GM12878 (cell line): ENCODE results near the gene IRF2BPL. TPM values are rescaled to one million over a fixed set of nuclear protein-coding genes. Genes with fewer than 3 reads are reported as not detected.
A peak's percentile ranks its signal among the peaks of the same experiment; 100 is the strongest.

Experiments
- ATF7 ChIP-seq: fragments of 450-650 bp; IDR thresholded peaks from 2 replicates; pipeline ENCODE4 v1.6.1; 2016; ENCODE audit warnings: low read depth, mild to moderate bottlenecking
- CBFB ChIP-seq: IDR thresholded peaks from 2 replicates; pipeline ENCODE4 v1.6.1; 2016; ENCODE audit warnings: antibody characterized with exemption, low read depth
- CHD4 ChIP-seq: fragments of 200-600 bp; sonication (generic); IDR thresholded peaks from 2 replicates; pipeline ENCODE4 v1.6.1; 2016; ENCODE audit warnings: mild to moderate bottlenecking
- CREM ChIP-seq: IDR thresholded peaks from 2 replicates; pipeline ENCODE4 v1.6.1; 2014; ENCODE audit warnings: antibody characterized with exemption, low read depth
- DPF2 ChIP-seq: fragments of 450-650 bp; IDR thresholded peaks from 2 replicates; pipeline ENCODE4 v1.6.1; 2017; ENCODE audit warnings: mild to moderate bottlenecking
- EGR1 ChIP-seq, 2 experiments: IDR thresholded peaks; 1 replicate in 1 of 2; 2 replicates in 1 of 2; pipeline ENCODE4 v1.6.1; 2011 to 2012; ENCODE audit warnings: low read depth in 2 of 2, low read length in 2 of 2, borderline replicate concordance in 1 of 2, mild to moderate bottlenecking in 1 of 2, moderate library complexity in 1 of 2
- EP300 ChIP-seq, 2 experiments: fragments of 150-350 bp in 1 of 2; IDR thresholded peaks; 2 replicates each; pipeline ENCODE4 v1.6.1; 2011 to 2012; ENCODE audit warnings: low read depth in 2 of 2, low read length in 2 of 2, borderline replicate concordance in 1 of 2, improper control_type of control experiment in 1 of 2, inconsistent platforms in 1 of 2; ENCODE audit not compliant: control insufficient read depth in 1 of 2
- HCFC1 ChIP-seq: fragments of 150-350 bp; IDR thresholded peaks from 2 replicates; pipeline ENCODE4 v1.6.1; 2014; ENCODE audit warnings: low read length
- HDAC6 ChIP-seq: fragments of 200-600 bp; sonication (generic); IDR thresholded peaks from one replicate; pipeline ENCODE4 v1.8.0; 2017; ENCODE audit warnings: antibody characterized with exemption; ENCODE audit not compliant: unreplicated experiment
- IKZF1 ChIP-seq: fragments of 450-650 bp; conservative IDR thresholded peaks from 2 replicates; pipeline ENCODE4 v1.6.1; 2017; ENCODE audit warnings: antibody characterized with exemption, mild to moderate bottlenecking
- IRF4 ChIP-seq: IDR thresholded peaks from 2 replicates; pipeline ENCODE4 v1.6.1; 2011; ENCODE audit warnings: low read depth, low read length
- KLF5 ChIP-seq: fragments of 450-650 bp; IDR thresholded peaks from 2 replicates; pipeline ENCODE4 v1.6.1; 2014; ENCODE audit warnings: mild to moderate bottlenecking; ENCODE audit not compliant: partially characterized antibody
- MTA3 ChIP-seq: IDR thresholded peaks from 2 replicates; pipeline ENCODE4 v1.6.1; 2012; ENCODE audit warnings: low read length, inconsistent platforms, borderline replicate concordance
- MYC ChIP-seq: IDR thresholded peaks from 2 replicates; pipeline ENCODE4 v1.6.1; 2011; ENCODE audit warnings: mild to moderate bottlenecking, low read length, moderate library complexity, inconsistent platforms; ENCODE audit not compliant: insufficient read depth, insufficient replicate concordance, insufficient read length, severe bottlenecking
- NFIC ChIP-seq: IDR thresholded peaks from 2 replicates; pipeline ENCODE4 v1.6.1; 2012; ENCODE audit warnings: low read depth, mild to moderate bottlenecking, inconsistent platforms, low read length, moderate library complexity
- NFYA ChIP-seq: IDR thresholded peaks from 2 replicates; pipeline ENCODE4 v1.6.1; 2011; ENCODE audit warnings: low read depth, mild to moderate bottlenecking, low read length, improper control_type of control experiment, borderline replicate concordance
- NR2C1 ChIP-seq: fragments of 450-650 bp; IDR thresholded peaks from 2 replicates; pipeline ENCODE4 v1.6.1; 2017; ENCODE audit warnings: antibody characterized with exemption, mild to moderate bottlenecking, moderate library complexity
- NR2C2 ChIP-seq: IDR thresholded peaks from 2 replicates; pipeline ENCODE4 v1.6.1; 2011; ENCODE audit warnings: borderline replicate concordance, low read depth; ENCODE audit not compliant: control insufficient read depth, insufficient read length
- NR2F1 ChIP-seq: fragments of 450-650 bp; conservative IDR thresholded peaks from 2 replicates; pipeline ENCODE4 v1.6.1; 2017; ENCODE audit warnings: mild to moderate bottlenecking
- PAX5 ChIP-seq: IDR thresholded peaks from 2 replicates; pipeline ENCODE4 v1.6.1; 2011; ENCODE audit warnings: low read depth, low read length, borderline replicate concordance
- POLR2A ChIP-seq: IDR thresholded peaks from 2 replicates; pipeline ENCODE4 v1.6.1; 2011; ENCODE audit warnings: low read depth, mild to moderate bottlenecking, low read length
- POLR2AphosphoS5 ChIP-seq: IDR thresholded peaks from 2 replicates; pipeline ENCODE4 v1.6.1; 2011; ENCODE audit warnings: mild to moderate bottlenecking, low read length, inconsistent platforms
- RELA ChIP-seq: fragments of 450-650 bp; IDR thresholded peaks from 2 replicates; pipeline ENCODE4 v1.8.0; 2014; ENCODE audit warnings: borderline replicate concordance; ENCODE audit not compliant: partially characterized antibody
- SIN3A ChIP-seq: IDR thresholded peaks from 2 replicates; pipeline ENCODE4 v1.6.1; 2012; ENCODE audit warnings: low read depth, low read length, improper control_type of control experiment
- TARDBP ChIP-seq: IDR thresholded peaks from 2 replicates; pipeline ENCODE4 v1.6.1; 2016; ENCODE audit warnings: borderline replicate concordance
- ZNF384 ChIP-seq: IDR thresholded peaks from 2 replicates; pipeline ENCODE4 v1.6.1; 2012; ENCODE audit warnings: low read depth, mild to moderate bottlenecking, low read length, improper control_type of control experiment, borderline replicate concordance
- polyA plus RNA-seq, 11 experiments: library from polyadenylated mRNA; depleted of rRNA in 4 of 11; unstranded in 6 of 11; stranded (reverse) in 5 of 11; fragments of >200 nt; fragmentation: Nextera tagmentation in 4 of 11; fragmentation: Illumina TruSeq in 1 of 11; extraction: Ambion mirVana in 4 of 11; extraction: Trizol in 1 of 11; gene quantifications; 1 replicate in 1 of 11; 2 replicates in 10 of 11; pipeline versions ENCODE4 v1.2.1 to v1.2.3, GENCODE V29; 2011 to 2016; ENCODE audit warnings: inconsistent platforms in 2 of 11, missing spikeins in 2 of 11, low read depth in 1 of 11
- total RNA-seq, 4 experiments: library from RNA; depleted of rRNA in 3 of 4; stranded (reverse); fragments of >200 nt in 3 of 4; fragmentation: Illumina TruSeq in 1 of 4; extraction: Trizol in 1 of 4; gene quantifications; 2 replicates each; pipeline versions ENCODE4 v1.2.1 to v1.2.3, GENCODE V29; 2013 to 2021
- TF ChIP-seq, protein P1 (sequence below): fragments of 150-350 bp; IDR thresholded peaks from 2 replicates; pipeline ENCODE4 v1.6.1; 2014; ENCODE audit warnings: mild to moderate bottlenecking, low read depth, low read length
- TF ChIP-seq, protein P2 (sequence below): fragments of 450-650 bp; IDR thresholded peaks from 2 replicates; pipeline ENCODE4 v1.6.1; 2016; ENCODE audit warnings: mild to moderate bottlenecking
- TF ChIP-seq, protein P3 (sequence below): IDR thresholded peaks from 2 replicates; pipeline ENCODE4 v1.6.1; 2011; ENCODE audit warnings: borderline replicate concordance, low read depth, mild to moderate bottlenecking, moderate library complexity, low read length; ENCODE audit not compliant: insufficient read depth, poor library complexity, severe bottlenecking

The IRF2BPL gene
- total and polyA plus RNA-seq, 10 of the 15 experiments (the other 5 are each of a cell fraction or from before 2014, with no cell fraction given): 1.2 to 34.5 (median 3.1) TPM

DNA sequence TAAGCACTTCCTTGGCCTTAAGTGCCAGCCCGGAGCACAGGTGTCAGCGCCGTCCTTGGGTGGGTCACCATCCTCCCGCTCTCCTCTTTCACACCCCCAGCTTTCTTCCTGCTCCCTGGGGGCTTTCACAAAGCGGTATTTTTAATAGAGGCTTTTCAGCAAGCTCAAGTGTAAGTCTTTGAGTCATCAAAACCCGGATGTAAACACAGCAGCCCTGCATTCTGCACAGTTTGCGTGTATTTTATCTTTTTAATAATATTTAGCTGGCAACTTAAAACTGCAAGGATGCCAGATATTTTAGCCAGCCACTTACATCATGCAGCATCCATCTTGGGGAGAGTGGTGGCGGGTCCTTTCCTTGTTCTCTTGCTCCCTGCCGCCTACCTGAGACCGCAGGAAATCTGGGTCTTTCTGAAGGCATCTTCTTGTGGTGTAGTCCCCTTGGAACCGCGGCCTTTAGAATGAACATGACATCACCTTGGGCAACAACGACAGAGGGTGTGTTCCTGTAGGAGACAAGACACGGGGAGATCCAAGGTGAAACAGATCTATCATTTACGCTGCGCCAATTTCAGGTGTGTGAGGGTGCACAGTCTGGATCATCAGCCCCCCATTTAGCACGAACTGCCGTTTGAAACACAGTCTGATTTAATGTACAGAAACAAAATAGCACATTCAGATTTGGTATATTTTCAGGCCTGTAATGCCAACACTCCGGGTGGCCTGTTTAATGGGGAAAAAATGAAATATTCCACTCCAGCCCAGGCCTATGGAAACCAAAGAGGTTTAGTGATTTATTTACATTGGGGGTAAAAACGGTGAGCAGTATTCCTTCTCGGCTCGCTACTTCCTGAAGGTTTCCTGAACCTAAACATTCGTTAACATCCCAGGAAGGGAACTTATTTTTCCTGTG lies 12.5 kb upstream of the IRF2BPL start (continued):
- TF ChIP-seq, protein P1, sequence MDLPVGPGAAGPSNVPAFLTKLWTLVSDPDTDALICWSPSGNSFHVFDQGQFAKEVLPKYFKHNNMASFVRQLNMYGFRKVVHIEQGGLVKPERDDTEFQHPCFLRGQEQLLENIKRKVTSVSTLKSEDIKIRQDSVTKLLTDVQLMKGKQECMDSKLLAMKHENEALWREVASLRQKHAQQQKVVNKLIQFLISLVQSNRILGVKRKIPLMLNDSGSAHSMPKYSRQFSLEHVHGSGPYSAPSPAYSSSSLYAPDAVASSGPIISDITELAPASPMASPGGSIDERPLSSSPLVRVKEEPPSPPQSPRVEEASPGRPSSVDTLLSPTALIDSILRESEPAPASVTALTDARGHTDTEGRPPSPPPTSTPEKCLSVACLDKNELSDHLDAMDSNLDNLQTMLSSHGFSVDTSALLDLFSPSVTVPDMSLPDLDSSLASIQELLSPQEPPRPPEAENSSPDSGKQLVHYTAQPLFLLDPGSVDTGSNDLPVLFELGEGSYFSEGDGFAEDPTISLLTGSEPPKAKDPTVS: no peak
- no peak for TF ChIP-seq SIN3A
- TF ChIP-seq, protein P2, sequence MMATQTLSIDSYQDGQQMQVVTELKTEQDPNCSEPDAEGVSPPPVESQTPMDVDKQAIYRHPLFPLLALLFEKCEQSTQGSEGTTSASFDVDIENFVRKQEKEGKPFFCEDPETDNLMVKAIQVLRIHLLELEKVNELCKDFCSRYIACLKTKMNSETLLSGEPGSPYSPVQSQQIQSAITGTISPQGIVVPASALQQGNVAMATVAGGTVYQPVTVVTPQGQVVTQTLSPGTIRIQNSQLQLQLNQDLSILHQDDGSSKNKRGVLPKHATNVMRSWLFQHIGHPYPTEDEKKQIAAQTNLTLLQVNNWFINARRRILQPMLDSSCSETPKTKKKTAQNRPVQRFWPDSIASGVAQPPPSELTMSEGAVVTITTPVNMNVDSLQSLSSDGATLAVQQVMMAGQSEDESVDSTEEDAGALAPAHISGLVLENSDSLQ: no peak
- peak; percentile 52 for TF ChIP-seq IKZF1
- TF ChIP-seq EP300 (IDR thresholded peaks at IDR 0.05; ENCODE audit: borderline replicate concordance in 1 of 2, control insufficient read depth in 1 of 2, low read depth in 2 of 2, low read length in 2 of 2): no peak
- TF ChIP-seq POLR2AphosphoS5: no peak; the same call in 1 of the 2 replicates
- TF ChIP-seq ZNF384: no peak
- no peak for TF ChIP-seq EGR1 (IDR thresholded peaks at IDR 0.05; ENCODE audit: borderline replicate concordance in 1 of 2, low read depth in 2 of 2, low read length in 2 of 2)
- TF ChIP-seq NFYA: no peak
- TF ChIP-seq PAX5: no peak
- TF ChIP-seq NR2F1: no peak; the same call in 1 of the 2 replicates
- TF ChIP-seq MYC: no peak
- TF ChIP-seq TARDBP: no peak
- peak; percentile 11 for TF ChIP-seq KLF5
- peak; percentile 7 for TF ChIP-seq RELA
- no peak for TF ChIP-seq NFIC
- no peak for TF ChIP-seq NR2C2
- TF ChIP-seq MTA3: no peak
- TF ChIP-seq POLR2A: no peak
- TF ChIP-seq IRF4: peak; percentile 24; the same call in 1 of the 2 replicates
- no peak for TF ChIP-seq CHD4
- peak; percentile 64 for TF ChIP-seq DPF2
- TF ChIP-seq ATF7: 0 out of 2 replicates have a peak, but pooled peaks have one; percentile 29
- peak; percentile 3; the same call in 1 of the 2 replicates for TF ChIP-seq CREM
- TF ChIP-seq HDAC6: no peak
- TF ChIP-seq, protein P3, sequence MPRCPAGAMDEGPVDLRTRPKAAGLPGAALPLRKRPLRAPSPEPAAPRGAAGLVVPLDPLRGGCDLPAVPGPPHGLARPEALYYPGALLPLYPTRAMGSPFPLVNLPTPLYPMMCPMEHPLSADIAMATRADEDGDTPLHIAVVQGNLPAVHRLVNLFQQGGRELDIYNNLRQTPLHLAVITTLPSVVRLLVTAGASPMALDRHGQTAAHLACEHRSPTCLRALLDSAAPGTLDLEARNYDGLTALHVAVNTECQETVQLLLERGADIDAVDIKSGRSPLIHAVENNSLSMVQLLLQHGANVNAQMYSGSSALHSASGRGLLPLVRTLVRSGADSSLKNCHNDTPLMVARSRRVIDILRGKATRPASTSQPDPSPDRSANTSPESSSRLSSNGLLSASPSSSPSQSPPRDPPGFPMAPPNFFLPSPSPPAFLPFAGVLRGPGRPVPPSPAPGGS: no peak
- no peak for TF ChIP-seq CBFB
- no peak for TF ChIP-seq NR2C1
- no peak for TF ChIP-seq HCFC1
